ENCODE results near the gene PRRC2B. TPM values are rescaled to one million over a fixed set of nuclear protein-coding genes. Genes with fewer than 3 reads are reported as not detected.
"Not testable (repeated sequence)": the region's sequence is repeated elsewhere in the genome, so short reads cannot be mapped to it uniquely, and the experiment has no call there.

The PRRC2B gene
- total RNA-seq, 1 donor from 2014 or later = 505 TPM

GRCh38 chr9:131469356-131469755 is 75.5 kb downstream of the PRRC2B start:
- Mint-ChIP-seq H3K4me1 (no peaks in the 10 kb centered on the region), H3K4me3 (no peak overlapping the region), H3K27me3 (ENCODE audit: low read depth) (no peaks in the 10 kb centered on the region), H3K36me3 (peaks cover 70% of the 10 kb centered on the region), H3K27ac (no peak overlapping the region), H3K9me3 (peaks cover 13% of the 10 kb centered on the region)
- DNase-seq (ENCODE audit: low spot score in 2 of 2, unreplicated experiment in 2 of 2) = no peak
- TF ChIP-seq, protein P1, sequence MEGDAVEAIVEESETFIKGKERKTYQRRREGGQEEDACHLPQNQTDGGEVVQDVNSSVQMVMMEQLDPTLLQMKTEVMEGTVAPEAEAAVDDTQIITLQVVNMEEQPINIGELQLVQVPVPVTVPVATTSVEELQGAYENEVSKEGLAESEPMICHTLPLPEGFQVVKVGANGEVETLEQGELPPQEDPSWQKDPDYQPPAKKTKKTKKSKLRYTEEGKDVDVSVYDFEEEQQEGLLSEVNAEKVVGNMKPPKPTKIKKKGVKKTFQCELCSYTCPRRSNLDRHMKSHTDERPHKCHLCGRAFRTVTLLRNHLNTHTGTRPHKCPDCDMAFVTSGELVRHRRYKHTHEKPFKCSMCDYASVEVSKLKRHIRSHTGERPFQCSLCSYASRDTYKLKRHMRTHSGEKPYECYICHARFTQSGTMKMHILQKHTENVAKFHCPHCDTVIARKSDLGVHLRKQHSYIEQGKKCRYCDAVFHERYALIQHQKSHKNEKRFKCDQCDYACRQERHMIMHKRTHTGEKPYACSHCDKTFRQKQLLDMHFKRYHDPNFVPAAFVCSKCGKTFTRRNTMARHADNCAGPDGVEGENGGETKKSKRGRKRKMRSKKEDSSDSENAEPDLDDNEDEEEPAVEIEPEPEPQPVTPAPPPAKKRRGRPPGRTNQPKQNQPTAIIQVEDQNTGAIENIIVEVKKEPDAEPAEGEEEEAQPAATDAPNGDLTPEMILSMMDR (IDR thresholded peaks at IDR 0.05; ENCODE audit: unreplicated experiment) = no peak

DNA sequence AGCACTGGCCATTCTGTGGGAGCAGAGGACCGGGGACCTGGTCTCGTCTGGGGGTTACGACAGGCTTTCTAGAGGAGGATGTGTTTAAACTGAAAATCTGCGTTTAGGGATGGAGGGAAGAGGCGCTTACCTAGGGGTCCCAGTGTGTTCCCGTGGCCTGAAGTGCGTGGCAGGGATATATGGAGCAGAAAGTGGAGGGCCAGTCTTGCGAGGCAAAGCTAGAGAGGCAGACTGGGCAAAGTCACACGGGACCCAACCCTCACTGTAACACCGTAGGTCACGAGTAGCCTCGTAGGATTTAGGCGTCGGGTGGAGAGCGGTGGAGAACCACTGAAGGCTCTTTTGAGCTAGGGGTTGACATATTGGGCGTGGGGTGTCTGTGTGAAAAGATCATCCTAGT is 76.1 kb downstream of the PRRC2B start:
- no peak for DNase-seq (ENCODE audit: low spot score in 2 of 2, unreplicated experiment in 2 of 2)
- TF ChIP-seq, protein P1 (IDR thresholded peaks at IDR 0.05; ENCODE audit: unreplicated experiment) = no peak
- Mint-ChIP-seq H3K27ac (no peak overlapping the region), H3K36me3 (peaks cover 71% of the 10 kb centered on the region), H3K9me3 (peaks cover 13% of the 10 kb centered on the region), H3K4me3 (no peak overlapping the region), H3K4me1 (no peaks in the 10 kb centered on the region), H3K27me3 (ENCODE audit: low read depth) (no peaks in the 10 kb centered on the region)

DNA sequence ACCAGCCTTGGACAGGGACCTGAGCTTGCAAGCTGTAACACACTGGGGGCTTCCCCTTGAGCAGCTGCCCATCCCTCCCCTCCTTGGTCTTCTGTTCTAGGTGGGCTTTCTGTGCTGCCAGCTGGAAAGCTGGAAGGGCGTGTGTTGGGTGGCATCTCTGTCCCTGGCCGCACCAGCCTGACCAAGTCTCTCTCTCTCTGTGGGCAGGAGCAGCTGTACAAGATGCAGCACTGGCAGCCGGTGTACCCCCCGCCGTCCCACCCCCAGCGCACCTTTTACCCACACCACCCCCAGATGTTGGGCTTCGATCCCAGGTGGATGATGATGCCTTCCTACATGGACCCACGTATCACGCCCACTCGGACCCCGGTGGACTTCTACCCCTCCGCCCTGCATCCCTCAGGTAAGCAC is 76.7 kb downstream of the PRRC2B start:
- H3K9me3 Mint-ChIP-seq = peaks cover 13% of the 10 kb centered on the region
- no peak overlapping the region for H3K4me3 Mint-ChIP-seq
- H3K27ac Mint-ChIP-seq = no peak overlapping the region
- H3K36me3 Mint-ChIP-seq = peaks cover 66% of the 10 kb centered on the region
- H3K27me3 Mint-ChIP-seq (ENCODE audit: low read depth) = no peaks in the 10 kb centered on the region
- TF ChIP-seq, protein P1 (IDR thresholded peaks at IDR 0.05; ENCODE audit: unreplicated experiment) = no peak
- DNase-seq (ENCODE audit: low spot score in 2 of 2, unreplicated experiment in 2 of 2) = no peak
- H3K4me1 Mint-ChIP-seq = no peaks in the 10 kb centered on the region

DNA sequence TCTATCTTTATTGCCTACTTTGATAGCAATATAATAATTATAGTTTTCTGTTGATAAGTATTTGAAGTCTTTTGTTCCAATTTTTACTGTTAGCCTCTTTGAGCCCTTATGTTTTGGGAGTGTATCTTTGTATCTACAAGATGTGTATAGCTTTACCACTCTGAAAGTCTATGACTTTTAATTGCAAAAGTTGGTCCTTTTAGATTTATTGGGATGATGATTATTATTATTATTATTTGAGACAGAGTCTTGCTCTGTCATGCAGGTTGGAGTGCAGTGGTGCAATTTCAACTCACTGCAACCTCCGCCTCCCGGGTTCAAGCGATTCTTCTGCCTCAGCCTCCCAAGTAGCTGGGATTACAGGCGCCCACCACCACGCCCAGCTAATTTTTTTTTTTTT is 78.2 kb downstream of the PRRC2B start:
- Mint-ChIP-seq H3K9me3 (peaks cover 13% of the 10 kb centered on the region), H3K36me3 (peaks cover 60% of the 10 kb centered on the region)
- H3K4me1 Mint-ChIP-seq; DNase-seq (ENCODE audit: low spot score in 2 of 2, unreplicated experiment in 2 of 2); H3K27me3 Mint-ChIP-seq (ENCODE audit: low read depth); H3K27ac Mint-ChIP-seq; H3K4me3 Mint-ChIP-seq: not testable (repeated sequence)

DNA sequence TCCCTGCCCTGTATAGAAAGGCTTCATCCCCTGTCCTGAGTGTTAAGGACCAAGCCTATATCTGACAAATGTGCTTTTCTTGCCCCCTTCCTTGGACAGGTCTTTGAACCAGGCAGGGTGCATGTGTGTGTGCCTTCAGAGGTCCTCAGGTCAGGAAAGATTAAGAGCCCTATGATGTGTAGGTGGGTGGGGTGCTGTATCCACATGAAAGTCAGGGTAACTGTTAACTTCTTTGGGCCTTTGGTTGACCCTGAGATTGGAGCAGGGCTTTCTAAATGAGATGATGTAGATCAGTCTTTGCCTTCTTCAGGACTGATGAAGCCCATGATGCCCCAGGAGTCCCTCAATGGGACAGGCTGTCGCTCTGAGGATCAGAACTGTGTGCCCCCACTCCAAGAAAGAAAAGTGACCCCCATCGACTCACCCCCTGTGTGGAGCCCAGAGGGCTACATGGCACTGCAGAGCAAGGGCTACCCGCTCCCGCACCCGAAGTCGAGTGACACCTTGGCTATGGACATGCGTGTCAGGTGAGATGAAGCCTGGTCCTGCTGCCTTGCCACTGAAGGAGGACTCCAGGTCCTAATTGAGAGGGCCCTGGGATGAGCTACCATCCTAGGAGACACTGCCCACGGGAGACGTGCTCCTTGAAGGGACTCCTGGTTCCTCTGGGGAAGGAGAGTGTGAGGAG is 79.5 kb downstream of the PRRC2B start:
- peaks cover 54% of the 10 kb centered on the region for H3K36me3 Mint-ChIP-seq
- H3K27me3 Mint-ChIP-seq (ENCODE audit: low read depth) = no peaks in the 10 kb centered on the region
- no peaks in the 10 kb centered on the region for H3K4me1 Mint-ChIP-seq
- no peak overlapping the region for H3K27ac Mint-ChIP-seq
- H3K4me3 Mint-ChIP-seq = no peak overlapping the region
- no peak for DNase-seq (ENCODE audit: low spot score in 2 of 2, unreplicated experiment in 2 of 2)
- TF ChIP-seq, protein P1 (IDR thresholded peaks at IDR 0.05; ENCODE audit: unreplicated experiment) = no peak
- peaks cover 13% of the 10 kb centered on the region for H3K9me3 Mint-ChIP-seq

- peaks cover 53% of the 10 kb centered on the region for H3K36me3 Mint-ChIP-seq
- TF ChIP-seq, protein P1 (IDR thresholded peaks at IDR 0.05; ENCODE audit: unreplicated experiment) = no peak
- no peaks in the 10 kb centered on the region for H3K27me3 Mint-ChIP-seq (ENCODE audit: low read depth)
- no peak overlapping the region for H3K27ac Mint-ChIP-seq
- peaks cover 13% of the 10 kb centered on the region for H3K9me3 Mint-ChIP-seq
- H3K4me1 Mint-ChIP-seq = no peaks in the 10 kb centered on the region
- no peak for DNase-seq (ENCODE audit: low spot score in 2 of 2, unreplicated experiment in 2 of 2)
- no peak overlapping the region for H3K4me3 Mint-ChIP-seq
These were observed 80.0 kb downstream of the PRRC2B start for GRCh38 chr9:131473891-131474290.

Measured in mesothelial cell of epicardium (in vitro differentiated cells).